Measurements from ENCODE around the gene KLRC1. TPM values are rescaled to one million over a fixed set of nuclear protein-coding genes. Genes with fewer than 3 reads are reported as not detected.
"Not testable (repeated sequence)": the region's sequence is repeated elsewhere in the genome, so short reads cannot be mapped to it uniquely, and the experiment has no call there.

KLRC1 gene
- total and polyA plus RNA-seq, 4 donors, result 0.10 to 1.5 (median 1.3) TPM

DNA sequence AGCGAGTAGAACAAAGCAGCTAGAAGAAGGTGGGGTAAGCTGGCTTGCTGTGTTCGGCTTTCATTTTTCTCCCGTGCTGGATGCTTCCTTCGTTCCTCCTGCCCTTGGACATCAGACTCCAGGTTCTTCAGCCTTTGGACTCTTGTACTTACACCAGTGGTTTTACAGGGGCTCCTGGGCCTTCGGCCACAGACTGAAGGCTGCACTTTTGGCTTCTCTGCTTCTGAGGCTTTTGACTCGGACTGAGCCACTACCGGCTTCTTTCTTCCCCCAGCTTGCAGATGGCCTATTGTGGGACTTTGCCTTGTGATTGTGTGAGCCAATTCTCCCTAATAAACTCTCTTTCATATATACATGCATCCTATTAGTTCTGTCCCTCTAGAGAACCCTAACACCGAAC is 27.2 kb downstream of the KLRC1 start:
- H3K4me3 ChIP-seq (ENCODE audit: low read depth in 1 of 3, low read length in 3 of 3); H3K27me3 ChIP-seq (ENCODE audit: control insufficient read depth in 4 of 4, insufficient read depth in 4 of 4, low read length in 3 of 4); H3K36me3 ChIP-seq (ENCODE audit: control insufficient read depth in 4 of 4, insufficient read depth in 3 of 4, low read depth in 1 of 4, low read length in 3 of 4); H3K27ac ChIP-seq (ENCODE audit: low read depth in 1 of 2, low read length in 2 of 2); H3K4me1 ChIP-seq (ENCODE audit: control insufficient read depth in 4 of 4, insufficient read depth in 4 of 4, low read length in 3 of 4); H3K9me3 ChIP-seq (ENCODE audit: control insufficient read depth in 4 of 4, low read length in 3 of 4); H3K9ac ChIP-seq (ENCODE audit: low read depth in 1 of 2, low read length in 2 of 2); DNase-seq (ENCODE audit: low spot score): not testable (repeated sequence)
- WGBS, result 88% methylated on average over 8 of the region's 8 CpGs

DNA sequence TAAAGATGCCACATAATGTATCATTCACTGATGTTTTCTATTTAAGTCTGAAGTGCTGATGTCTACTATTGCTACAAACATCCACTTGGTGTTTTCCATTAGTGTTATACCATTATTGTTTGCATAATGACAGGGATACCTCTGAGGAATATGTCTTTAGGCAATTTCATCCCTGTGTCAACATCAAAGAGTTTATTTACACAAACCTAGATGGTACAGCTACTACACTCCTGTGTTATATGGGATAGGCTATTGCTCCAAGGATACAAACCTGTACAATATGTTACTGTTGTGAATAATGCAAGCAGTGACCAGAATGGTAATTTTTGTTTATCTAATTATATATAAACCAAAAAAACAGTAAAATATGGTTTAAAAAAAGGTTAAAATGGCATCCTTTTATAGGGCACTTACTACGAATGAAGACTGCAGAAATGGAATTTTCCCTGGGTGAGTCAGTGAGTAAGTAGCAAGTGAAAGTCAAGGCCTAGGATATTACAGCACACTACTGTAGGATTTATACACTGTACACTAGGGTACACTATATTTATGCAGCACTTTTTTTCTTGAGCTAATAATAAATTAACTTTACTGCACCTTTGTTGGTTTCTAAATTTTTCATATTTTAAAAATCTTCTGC is 28.8 kb downstream of the KLRC1 start:
- H3K9me3 ChIP-seq (ENCODE audit: control insufficient read depth in 4 of 4, low read length in 3 of 4); H3K4me1 ChIP-seq (ENCODE audit: control insufficient read depth in 4 of 4, insufficient read depth in 4 of 4, low read length in 3 of 4); H3K27ac ChIP-seq (ENCODE audit: low read depth in 1 of 2, low read length in 2 of 2); H3K36me3 ChIP-seq (ENCODE audit: control insufficient read depth in 4 of 4, insufficient read depth in 3 of 4, low read depth in 1 of 4, low read length in 3 of 4); H3K9ac ChIP-seq (ENCODE audit: low read depth in 1 of 2, low read length in 2 of 2); H3K27me3 ChIP-seq (ENCODE audit: control insufficient read depth in 4 of 4, insufficient read depth in 4 of 4, low read length in 3 of 4); H3K4me3 ChIP-seq (ENCODE audit: low read depth in 1 of 3, low read length in 3 of 3); DNase-seq (ENCODE audit: low spot score): not testable (repeated sequence)
- 82% methylated on average over 1 of the region's 1 CpG for WGBS

DNA sequence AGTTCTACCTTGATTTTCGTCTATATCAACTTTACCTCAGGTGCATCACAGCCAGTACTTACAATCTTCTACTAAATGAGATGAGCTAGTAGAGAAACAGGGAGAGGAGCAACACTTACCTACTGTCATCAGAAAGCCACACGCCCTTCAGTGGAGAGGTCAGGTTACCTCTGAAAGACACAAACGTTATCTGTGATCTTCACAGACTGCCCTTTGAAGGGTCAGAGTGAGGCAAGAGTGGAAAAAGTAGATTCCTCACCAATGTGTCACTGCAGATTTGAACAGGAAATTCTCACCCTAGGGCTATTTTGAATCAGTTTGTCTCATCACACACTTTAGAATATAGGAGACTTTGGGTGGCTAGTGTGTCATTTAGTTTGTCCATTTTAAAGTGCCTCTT is 31.0 kb downstream of the KLRC1 start:
- H3K36me3 ChIP-seq (ENCODE audit: control insufficient read depth in 4 of 4, insufficient read depth in 3 of 4, low read depth in 1 of 4, low read length in 3 of 4); H3K9me3 ChIP-seq (ENCODE audit: control insufficient read depth in 4 of 4, low read length in 3 of 4); H3K27ac ChIP-seq (ENCODE audit: low read depth in 1 of 2, low read length in 2 of 2); H3K9ac ChIP-seq (ENCODE audit: low read depth in 1 of 2, low read length in 2 of 2); H3K27me3 ChIP-seq (ENCODE audit: control insufficient read depth in 4 of 4, insufficient read depth in 4 of 4, low read length in 3 of 4); DNase-seq (ENCODE audit: low spot score); H3K4me1 ChIP-seq (ENCODE audit: control insufficient read depth in 4 of 4, insufficient read depth in 4 of 4, low read length in 3 of 4); H3K4me3 ChIP-seq (ENCODE audit: low read depth in 1 of 3, low read length in 3 of 3): not testable (repeated sequence)
- 35% methylated on average over 2 of the region's 3 CpGs for WGBS

DNA sequence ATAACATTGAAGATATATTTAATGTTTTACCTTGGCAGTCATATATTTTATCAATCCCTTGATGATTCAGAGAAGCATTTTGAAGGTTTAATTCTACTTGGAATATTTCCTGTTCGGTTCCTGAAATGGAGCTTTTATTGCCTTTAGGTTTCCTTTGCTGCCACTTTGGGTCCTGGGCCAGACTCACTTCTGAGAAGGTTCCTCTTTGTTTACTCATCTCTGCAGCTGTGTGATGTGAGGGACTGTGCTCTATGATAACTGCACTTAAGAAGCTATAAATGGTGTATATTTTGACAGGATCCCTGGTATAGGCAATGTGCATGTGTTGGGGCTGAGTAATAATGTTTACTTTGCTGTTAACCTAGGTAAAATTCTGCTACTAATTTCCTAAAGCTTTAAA is 32.8 kb downstream of the KLRC1 start, which contains the start of gene KLRC3:
TSS of gene KLRC3 (minus strand) at position 262 of the 400 bp plus-strand sequence. CDS start at position 217, 45 bp downstream.
- WGBS, result 71% methylated on average over 1 of the region's 1 CpG
- not testable (repeated sequence) for H3K4me3 ChIP-seq (ENCODE audit: low read depth in 1 of 3, low read length in 3 of 3); H3K27ac ChIP-seq (ENCODE audit: low read depth in 1 of 2, low read length in 2 of 2); H3K36me3 ChIP-seq (ENCODE audit: control insufficient read depth in 4 of 4, insufficient read depth in 3 of 4, low read depth in 1 of 4, low read length in 3 of 4); H3K9ac ChIP-seq (ENCODE audit: low read depth in 1 of 2, low read length in 2 of 2); H3K27me3 ChIP-seq (ENCODE audit: control insufficient read depth in 4 of 4, insufficient read depth in 4 of 4, low read length in 3 of 4); DNase-seq (ENCODE audit: low spot score); H3K9me3 ChIP-seq (ENCODE audit: control insufficient read depth in 4 of 4, low read length in 3 of 4); H3K4me1 ChIP-seq (ENCODE audit: control insufficient read depth in 4 of 4, insufficient read depth in 4 of 4, low read length in 3 of 4)

DNA sequence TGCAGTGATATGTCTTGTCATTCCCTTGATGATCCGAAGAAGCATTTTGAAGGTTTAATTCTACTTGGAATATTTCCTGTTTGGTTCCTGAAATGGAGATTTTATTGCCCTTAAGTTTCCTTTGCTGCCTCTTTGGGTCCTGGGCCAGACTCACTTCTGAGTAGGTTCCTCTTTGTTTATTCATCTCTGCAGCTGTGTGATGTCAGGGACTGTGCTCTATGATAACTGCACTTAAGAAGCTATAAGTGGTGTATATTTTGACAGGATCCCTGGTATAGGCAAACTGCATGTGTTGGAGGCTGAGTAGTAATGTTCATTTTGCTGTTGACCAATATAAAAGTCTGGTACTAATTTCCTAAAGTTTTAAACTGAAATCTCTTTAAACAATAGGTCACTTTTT is 43.8 kb downstream of the KLRC1 start, which contains the start of gene KLRC4:
TSS of gene KLRC4 (minus strand) at position 366 of the 400 bp plus-strand sequence. CDS start at position 184, 182 bp downstream.
- Histone ChIP-seq H3K27me3 (ENCODE audit: control insufficient read depth in 4 of 4, insufficient read depth in 4 of 4, low read length in 3 of 4) (peaks cover 0 to 3% (median 0%) of the 10 kb centered on the region in 4 donors), H3K4me1 (ENCODE audit: control insufficient read depth in 4 of 4, insufficient read depth in 4 of 4, low read length in 3 of 4) (no peaks in the 10 kb centered on the region), H3K9me3 (ENCODE audit: control insufficient read depth in 4 of 4, low read length in 3 of 4) (peaks cover 0 to 2% (median 0%) of the 10 kb centered on the region in 4 donors), H3K9ac (ENCODE audit: low read depth in 1 of 2, low read length in 2 of 2) (no peak within 1 kb of the TSS), H3K36me3 (ENCODE audit: control insufficient read depth in 4 of 4, insufficient read depth in 3 of 4, low read depth in 1 of 4, low read length in 3 of 4) (no peaks in the 10 kb centered on the region), H3K4me3 (ENCODE audit: low read depth in 1 of 3, low read length in 3 of 3) (no peak within 1 kb of the TSS), H3K27ac (ENCODE audit: low read depth in 1 of 2, low read length in 2 of 2) (no peak within 1 kb of the TSS)
- DNase-seq (ENCODE audit: low spot score), result no peak
- 1% methylated on average over 1 of the region's 1 CpG for WGBS
- TF ChIP-seq HNF4A (conservative IDR thresholded peaks at IDR 0.05) (no peak), YY1 (IDR thresholded peaks at IDR 0.05) (no peak), HNF4G (IDR thresholded peaks at IDR 0.05) (no peak)
- TF ChIP-seq, protein P1, sequence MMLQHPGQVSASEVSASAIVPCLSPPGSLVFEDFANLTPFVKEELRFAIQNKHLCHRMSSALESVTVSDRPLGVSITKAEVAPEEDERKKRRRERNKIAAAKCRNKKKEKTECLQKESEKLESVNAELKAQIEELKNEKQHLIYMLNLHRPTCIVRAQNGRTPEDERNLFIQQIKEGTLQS (IDR thresholded peaks at IDR 0.05), result no peak

Data from liver (tissue), 9 donors.